Glutamatergic neuron (in vitro differentiated cells): Measurements from ENCODE around the gene CFAP53. TPM values are rescaled to one million over a fixed set of nuclear protein-coding genes. Genes with fewer than 3 reads are reported as not detected.
A peak's percentile ranks its signal among the peaks of the same experiment; 100 is the strongest.

Experiments used
- DNase-seq: peaks from one replicate; pipeline ENCODE4 v3.0.0; 2022
- H3K27ac Mint-ChIP-seq: one replicate; pipeline ENCODE4 v1.8.0; 2020; ENCODE audit warnings: mild to moderate bottlenecking, mixed read lengths, inconsistent platforms; ENCODE audit not compliant: unreplicated experiment
- H3K27me3 Mint-ChIP-seq: one replicate; pipeline ENCODE4 v1.8.0; 2020; ENCODE audit warnings: mild to moderate bottlenecking, moderate library complexity, mixed read lengths, inconsistent platforms; ENCODE audit not compliant: unreplicated experiment
- H3K36me3 Mint-ChIP-seq: one replicate; pipeline ENCODE4 v1.8.0; 2020; ENCODE audit warnings: mild to moderate bottlenecking, mixed read lengths, inconsistent platforms; ENCODE audit not compliant: unreplicated experiment
- H3K4me1 Mint-ChIP-seq: one replicate; pipeline ENCODE4 v1.8.0; 2020; ENCODE audit warnings: mild to moderate bottlenecking, low read depth, mixed read lengths, inconsistent platforms; ENCODE audit not compliant: unreplicated experiment
- H3K4me3 Mint-ChIP-seq: one replicate; pipeline ENCODE4 v1.8.0; 2020; ENCODE audit warnings: mild to moderate bottlenecking, mixed read lengths, inconsistent platforms; ENCODE audit not compliant: unreplicated experiment
- H3K9me3 Mint-ChIP-seq: one replicate; pipeline ENCODE4 v1.8.0; 2020; ENCODE audit warnings: mild to moderate bottlenecking, moderate library complexity, mixed read lengths, inconsistent platforms; ENCODE audit not compliant: unreplicated experiment
- CTCF ChIP-seq: fragments of 200-600 bp; sonication (generic); IDR thresholded peaks from one replicate; pipeline ENCODE4 v1.5.0; 2021; ENCODE audit not compliant: partially characterized antibody, unreplicated experiment
- total RNA-seq: library from RNA; stranded (reverse); fragmentation: NEBNext Ultra II Directional; extraction: Animal tissue kit (Norgen Biotek cat#: 25700); gene quantifications from one replicate; pipeline ENCODE4 v1.2.1, GENCODE V29; 2021; ENCODE audit not compliant: unreplicated experiment

Gene CFAP53
- total RNA-seq, 1 donor from 2014 or later: 0.22 TPM

- no peak overlapping the region for H3K4me3 Mint-ChIP-seq
- H3K9me3 Mint-ChIP-seq: peaks cover 3% of the 10 kb centered on the region
- no peaks in the 10 kb centered on the region for H3K36me3 Mint-ChIP-seq
- no peak for DNase-seq
- TF ChIP-seq CTCF: no peak
- H3K27ac Mint-ChIP-seq: no peak overlapping the region
- H3K4me1 Mint-ChIP-seq: no peaks in the 10 kb centered on the region
- H3K27me3 Mint-ChIP-seq: no peaks in the 10 kb centered on the region
These were observed 57.0 kb downstream of the CFAP53 start for GRCh38 chr18:50209311-50209710.

DNA sequence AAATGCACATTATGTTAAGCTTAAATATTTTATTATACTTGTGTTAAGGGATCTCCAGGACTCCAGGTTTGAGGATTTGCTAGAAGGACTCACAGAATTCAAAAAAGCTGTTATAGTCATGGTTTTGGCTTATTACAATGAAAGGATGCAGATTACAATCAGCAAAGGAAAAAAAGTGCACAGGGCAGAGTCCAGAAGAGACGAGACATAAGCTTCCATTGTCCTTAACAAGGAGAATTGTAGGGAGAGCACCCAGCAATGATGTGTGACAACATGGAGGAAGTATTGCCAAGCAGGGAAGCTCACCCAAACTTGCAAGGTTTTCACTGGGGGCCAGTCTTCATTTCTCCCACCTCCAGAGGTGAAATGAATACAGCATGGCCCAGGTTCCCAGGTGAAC, 58.6 kb downstream of the CFAP53 start:
- no peak overlapping the region for H3K27ac Mint-ChIP-seq
- H3K27me3 Mint-ChIP-seq: no peaks in the 10 kb centered on the region
- no peak for DNase-seq
- H3K36me3 Mint-ChIP-seq: no peaks in the 10 kb centered on the region
- H3K9me3 Mint-ChIP-seq: peaks cover 3% of the 10 kb centered on the region
- H3K4me1 Mint-ChIP-seq: no peaks in the 10 kb centered on the region
- TF ChIP-seq CTCF: no peak
- H3K4me3 Mint-ChIP-seq: no peak overlapping the region

GRCh38 chr18:50203801-50204604, 62.3 kb downstream of the CFAP53 start:
- peak; percentile 69 for DNase-seq
- no peaks in the 10 kb centered on the region for H3K4me1 Mint-ChIP-seq
- peak; percentile 66 for TF ChIP-seq CTCF
- peak overlapping the region; percentile 42 for H3K4me3 Mint-ChIP-seq
- peaks cover 2% of the 10 kb centered on the region for H3K9me3 Mint-ChIP-seq
- no peak overlapping the region for H3K27ac Mint-ChIP-seq
- H3K27me3 Mint-ChIP-seq: no peaks in the 10 kb centered on the region
- H3K36me3 Mint-ChIP-seq: no peaks in the 10 kb centered on the region

DNA sequence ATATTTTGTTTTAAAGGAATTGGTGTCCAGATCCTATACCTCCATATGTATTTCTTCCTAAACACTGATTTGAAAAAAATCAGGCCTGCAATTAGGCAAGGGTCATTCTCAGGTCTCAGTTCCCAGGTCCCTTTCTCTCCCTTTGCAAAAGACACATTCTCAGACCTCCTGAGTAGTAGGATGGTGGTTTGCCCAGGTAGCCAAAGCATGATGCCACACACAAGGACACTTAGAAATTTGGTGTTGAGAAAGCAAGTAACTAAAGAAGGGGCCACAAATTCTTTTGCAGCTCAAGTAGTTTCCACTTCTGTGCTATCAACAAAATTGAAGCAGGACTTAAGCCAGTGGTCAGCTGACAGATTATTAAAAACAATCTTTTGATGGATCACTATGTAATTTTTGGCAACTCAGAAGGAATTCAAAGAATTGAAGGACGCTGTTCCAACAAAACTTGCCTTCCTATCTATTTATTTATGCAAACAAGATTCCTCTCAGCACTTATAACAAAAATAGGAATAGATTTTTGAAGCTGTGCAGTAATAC, 64.7 kb downstream of the CFAP53 start:
- H3K36me3 Mint-ChIP-seq: peaks cover 2% of the 10 kb centered on the region
- peaks cover 2% of the 10 kb centered on the region for H3K9me3 Mint-ChIP-seq
- no peak for TF ChIP-seq CTCF
- peaks cover 2% of the 10 kb centered on the region for H3K27me3 Mint-ChIP-seq
- H3K27ac Mint-ChIP-seq: no peak overlapping the region
- no peak overlapping the region for H3K4me3 Mint-ChIP-seq
- H3K4me1 Mint-ChIP-seq: no peaks in the 10 kb centered on the region
- DNase-seq: no peak

DNA sequence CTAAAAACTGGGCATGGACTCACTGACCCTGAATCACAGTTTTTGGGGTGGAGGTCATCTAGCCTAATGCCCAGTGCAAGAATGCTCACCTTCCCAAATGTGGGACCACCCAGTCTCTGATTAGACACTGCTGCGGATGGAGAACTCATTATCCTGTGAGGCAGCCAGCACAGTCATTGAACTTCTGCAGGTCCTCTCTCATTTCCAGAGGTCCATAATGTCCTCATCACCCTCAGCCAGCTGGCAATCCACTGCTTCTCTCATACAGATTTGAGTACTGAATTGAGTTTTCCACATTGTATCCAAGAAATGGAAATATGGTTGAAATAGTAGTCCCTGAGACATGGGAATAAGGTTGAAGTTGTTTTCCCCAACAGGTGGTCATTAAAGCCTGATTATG, 66.4 kb downstream of the CFAP53 start:
- peaks cover 8% of the 10 kb centered on the region for H3K27me3 Mint-ChIP-seq
- H3K36me3 Mint-ChIP-seq: peaks cover 4% of the 10 kb centered on the region
- no peak for TF ChIP-seq CTCF
- H3K9me3 Mint-ChIP-seq: peaks cover 3% of the 10 kb centered on the region
- no peak overlapping the region for H3K27ac Mint-ChIP-seq
- no peak overlapping the region for H3K4me3 Mint-ChIP-seq
- H3K4me1 Mint-ChIP-seq: no peaks in the 10 kb centered on the region
- no peak for DNase-seq
